Stimulated activated CD8-positive, alpha-beta memory T cell treated with anti-CD3 and anti-CD28 coated beads, Interleukin-12 subunit alpha, Interleukin-12 subunit beta, amount 100 ng/mL, for 1 hour (primary cell): ENCODE data around the gene COL27A1.

Experiments used
- DNase-seq: peaks from one replicate; pipeline ENCODE4 v3.0.0-alpha.2; 2020; ENCODE audit warnings: low read depth

Gene COL27A1

DNA sequence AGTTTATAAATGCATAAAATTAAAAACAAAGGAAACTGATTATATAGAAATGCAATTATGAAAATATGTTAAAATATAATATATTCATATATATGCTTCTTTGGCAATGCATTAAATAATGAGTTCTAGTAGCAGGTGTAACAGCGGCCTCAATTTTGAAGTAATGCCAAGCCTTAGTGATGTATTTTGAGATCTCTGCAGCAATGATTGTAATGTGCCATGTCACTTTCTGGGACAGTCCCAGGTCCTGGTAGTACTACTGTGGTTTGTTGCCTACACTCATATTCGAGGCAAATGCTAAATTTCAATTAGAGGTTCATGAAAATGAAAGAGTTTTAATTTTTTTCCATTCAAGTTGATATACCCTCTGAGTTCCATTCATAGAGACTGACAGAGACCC lies 91.7 kb downstream of the COL27A1 start:
- no peak for DNase-seq

DNA sequence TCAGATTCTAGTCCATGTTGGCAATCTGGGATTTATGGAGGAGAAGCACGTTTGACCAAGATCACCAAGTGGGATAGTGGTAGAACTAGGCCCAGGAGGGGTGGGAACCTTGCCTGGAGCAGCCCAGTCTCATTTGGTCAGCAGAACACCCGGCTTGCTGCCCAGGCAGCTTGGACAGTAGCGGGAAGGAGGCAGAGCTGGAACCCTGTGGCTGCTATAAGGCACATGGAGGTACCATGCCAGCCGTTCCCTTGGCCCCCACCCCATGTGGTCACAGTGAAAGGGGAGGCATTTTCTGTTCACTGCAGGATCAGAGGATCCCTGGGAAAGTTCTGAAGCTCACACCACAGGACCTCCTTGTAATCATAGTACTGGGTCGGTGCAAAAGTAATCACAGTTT lies 92.2 kb downstream of the COL27A1 start:
- DNase-seq = no peak

DNA sequence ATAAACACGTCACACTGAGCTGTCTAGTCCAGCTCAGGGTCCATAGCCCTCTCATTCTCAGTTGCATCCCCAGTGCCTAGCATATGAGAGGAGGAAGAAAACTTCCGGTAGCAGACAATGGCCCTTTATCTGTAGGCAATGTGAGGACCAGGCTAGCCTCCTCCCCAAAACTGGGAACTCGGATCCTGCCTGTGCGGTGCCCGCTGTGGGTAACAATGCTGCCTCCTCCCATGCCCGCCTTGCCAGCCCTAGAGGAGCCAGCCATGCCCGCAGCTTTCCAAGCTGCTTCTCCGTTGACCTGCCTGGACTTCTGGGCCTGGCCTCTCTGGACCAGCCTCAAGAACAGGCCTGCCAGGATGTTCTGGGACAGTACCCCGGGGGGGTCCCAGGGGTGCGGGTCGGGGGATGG lies 93.0 kb downstream of the COL27A1 start:
- no peak for DNase-seq

- no peak for DNase-seq
Measured at GRCh38 chr9:114249424-114250234, 94.3 kb downstream of the COL27A1 start.

DNA sequence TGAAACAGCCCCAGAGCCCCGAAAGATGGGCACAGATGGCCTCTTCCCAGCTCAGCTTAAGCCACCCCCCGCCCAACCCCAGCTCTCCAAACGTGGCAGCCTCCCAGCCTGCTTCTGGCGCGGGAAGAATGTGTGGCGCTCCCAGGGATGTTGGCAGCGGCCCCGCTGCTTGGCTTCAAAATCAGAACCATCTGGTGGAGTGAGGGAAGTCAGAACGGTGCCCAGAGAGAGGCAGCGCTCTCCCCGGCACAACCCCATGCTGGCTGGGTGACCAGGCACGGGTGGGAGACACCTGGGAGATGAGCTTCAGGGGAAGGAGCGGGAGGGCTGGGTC lies 94.9 kb downstream of the COL27A1 start:
- DNase-seq = no peak

- no peak for DNase-seq
Measured at GRCh38 chr9:114250648-114251047, 95.3 kb downstream of the COL27A1 start.

GRCh38 chr9:114252394-114252793 lies 97.1 kb downstream of the COL27A1 start:
- no peak for DNase-seq

- no peak for DNase-seq
Measured at GRCh38 chr9:114256827-114257328, 101.5 kb downstream of the COL27A1 start.

- DNase-seq = no peak
Measured at GRCh38 chr9:114258218-114258617, 102.9 kb downstream of the COL27A1 start.

DNA sequence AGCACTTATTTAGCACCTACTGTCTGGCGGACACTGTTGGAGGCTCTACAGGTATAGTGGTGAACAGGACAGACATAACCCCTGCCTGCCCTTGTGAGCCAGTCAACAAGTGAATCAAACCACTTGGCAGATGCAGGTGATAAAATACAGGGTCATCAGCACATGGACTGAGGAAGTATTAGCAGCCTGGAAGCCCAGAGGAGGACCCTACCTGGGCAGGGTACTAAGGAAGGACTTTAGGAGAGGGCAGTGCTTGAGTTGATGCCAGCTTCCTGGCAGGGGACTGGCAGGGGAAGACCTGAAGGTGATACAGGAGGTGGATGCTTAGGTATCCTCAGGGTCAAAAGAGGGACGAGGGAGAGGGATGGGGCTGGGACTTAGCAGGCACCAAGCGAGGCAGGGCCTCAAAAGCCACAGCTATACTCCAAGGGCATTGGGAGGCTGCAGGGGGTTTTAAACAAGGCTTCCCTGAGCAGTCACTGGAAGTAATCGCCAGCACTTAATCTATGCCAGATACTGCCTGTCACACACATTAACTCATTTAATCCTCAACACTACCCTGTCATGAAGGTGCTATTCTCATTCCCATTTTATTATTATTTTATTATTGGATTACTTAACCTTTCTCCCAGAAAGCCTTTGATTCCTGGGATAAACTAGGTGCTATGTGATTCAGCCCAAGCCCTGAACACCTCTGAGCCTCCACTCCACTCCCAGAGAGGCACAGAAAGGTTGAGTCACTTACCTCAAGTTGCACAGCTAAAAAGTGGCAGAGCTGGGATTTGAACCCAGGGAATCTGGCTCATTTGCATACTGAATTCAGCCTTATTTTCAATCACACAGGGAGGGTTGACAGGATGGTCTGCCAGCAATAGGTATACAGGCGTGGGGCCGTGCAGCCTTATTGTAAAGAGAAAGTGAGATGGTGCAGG lies 103.8 kb downstream of the COL27A1 start:
- DNase-seq = no peak

DNA sequence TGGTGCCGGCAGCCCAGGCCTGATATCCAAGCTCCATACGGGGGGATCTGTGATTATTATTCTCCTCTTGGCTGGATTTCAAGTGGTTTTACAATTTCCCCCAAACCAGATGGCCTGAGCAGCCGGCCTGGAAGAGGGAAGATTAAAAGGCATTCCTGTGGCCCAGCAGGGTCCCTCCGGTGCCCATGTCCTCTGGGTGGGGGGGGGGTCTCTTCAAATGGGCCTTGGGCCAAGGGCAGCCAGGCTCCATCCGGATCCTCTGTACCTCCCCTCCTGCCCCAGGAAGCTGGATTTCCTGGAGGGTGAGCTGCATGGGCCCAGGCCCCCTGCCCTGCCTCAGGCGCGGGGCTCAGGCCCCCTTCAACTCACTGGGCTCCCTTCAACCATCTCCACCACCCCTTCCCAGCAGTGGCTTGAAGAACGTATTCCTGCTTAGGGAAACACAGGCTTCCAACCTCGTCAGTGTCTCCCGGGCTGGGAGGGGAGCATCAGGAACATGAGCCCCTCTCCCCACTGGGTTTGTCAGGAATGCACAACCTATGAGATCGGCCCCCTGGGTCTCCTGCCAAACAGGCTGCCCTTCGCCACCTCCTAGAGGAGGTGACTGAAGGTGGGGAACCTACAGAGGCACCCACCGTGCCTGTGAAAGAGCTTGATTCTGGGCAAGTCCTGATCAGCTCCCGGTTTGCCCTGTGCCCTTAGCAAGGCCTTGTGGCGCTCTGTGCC lies 104.6 kb downstream of the COL27A1 start:
- DNase-seq = no peak

- DNase-seq = no peak
Measured at GRCh38 chr9:114261026-114261425, 105.7 kb downstream of the COL27A1 start.

- DNase-seq = no peak
Measured at GRCh38 chr9:114261987-114262386, 106.7 kb downstream of the COL27A1 start.

DNA sequence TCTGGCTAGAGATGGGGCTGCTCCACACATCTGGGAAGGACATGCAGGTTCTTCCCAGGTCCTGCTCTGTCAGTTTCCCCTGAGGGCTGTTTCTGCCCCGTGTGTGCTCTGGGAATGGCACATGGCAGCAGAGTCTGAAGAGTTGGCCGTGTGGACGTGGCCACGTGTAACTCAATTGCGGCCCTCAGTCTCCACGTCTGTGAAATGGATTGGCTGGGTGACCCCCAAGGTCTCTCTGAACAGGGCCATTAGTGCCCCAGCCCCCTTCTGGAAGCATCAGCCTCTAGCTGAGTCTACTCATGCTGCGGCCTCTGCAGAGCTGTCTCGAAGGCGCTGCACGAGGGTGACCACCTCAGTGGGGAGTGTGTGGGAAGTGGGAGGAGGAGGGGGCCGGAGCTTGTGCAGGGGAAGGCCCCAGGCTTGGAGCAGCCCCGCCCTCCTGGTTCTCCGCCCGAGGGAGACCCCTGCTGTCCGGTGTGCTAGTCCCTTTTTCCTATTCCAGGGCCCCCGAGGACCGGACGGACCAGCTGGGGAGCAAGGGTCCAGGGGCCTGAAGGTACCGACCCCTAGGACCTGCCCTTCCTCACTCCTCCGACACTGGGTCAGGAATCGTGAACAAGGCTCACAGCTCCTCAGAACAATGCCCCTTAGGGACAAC lies 108.6 kb downstream of the COL27A1 start:
- no peak for DNase-seq

DNA sequence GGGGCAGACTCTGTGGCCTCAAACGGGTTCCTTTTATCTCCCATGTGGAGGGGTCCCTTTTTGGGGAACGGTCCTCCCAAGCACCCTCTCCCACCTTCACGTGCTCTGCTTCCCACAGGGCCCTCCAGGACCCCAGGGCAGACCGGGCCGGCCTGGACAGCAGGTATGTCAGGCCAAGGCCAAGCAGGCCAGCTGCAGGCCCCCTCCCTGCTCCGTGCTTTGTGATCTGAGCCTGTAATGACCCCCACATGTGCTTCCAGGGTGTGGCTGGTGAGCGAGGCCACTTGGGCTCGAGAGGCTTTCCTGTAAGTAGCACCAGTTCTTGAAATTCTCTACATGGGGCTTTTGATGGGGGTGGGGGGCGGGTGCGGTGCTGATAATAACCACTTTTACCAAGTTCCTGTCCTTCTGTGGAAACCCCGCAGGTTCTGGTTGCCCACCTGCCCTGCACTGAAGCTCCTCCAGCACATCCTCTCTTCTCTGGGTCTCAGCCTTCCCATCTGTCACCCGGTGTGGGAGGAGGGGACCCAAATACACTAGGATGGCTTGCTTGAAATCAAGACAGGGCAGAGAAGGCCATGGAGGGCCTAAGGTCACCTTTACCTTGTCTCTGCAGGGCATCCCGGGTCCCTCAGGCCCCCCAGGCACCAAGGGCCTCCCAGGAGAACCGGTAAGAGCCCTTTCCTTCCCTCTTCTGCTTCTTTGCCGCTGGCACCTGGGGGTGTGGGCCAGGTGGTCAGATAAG lies 109.6 kb downstream of the COL27A1 start:
- DNase-seq = no peak

GRCh38 chr9:114266969-114267368 lies 111.6 kb downstream of the COL27A1 start:
- DNase-seq = no peak

- no peak for DNase-seq
Measured at GRCh38 chr9:114269023-114269422, 113.7 kb downstream of the COL27A1 start.

DNA sequence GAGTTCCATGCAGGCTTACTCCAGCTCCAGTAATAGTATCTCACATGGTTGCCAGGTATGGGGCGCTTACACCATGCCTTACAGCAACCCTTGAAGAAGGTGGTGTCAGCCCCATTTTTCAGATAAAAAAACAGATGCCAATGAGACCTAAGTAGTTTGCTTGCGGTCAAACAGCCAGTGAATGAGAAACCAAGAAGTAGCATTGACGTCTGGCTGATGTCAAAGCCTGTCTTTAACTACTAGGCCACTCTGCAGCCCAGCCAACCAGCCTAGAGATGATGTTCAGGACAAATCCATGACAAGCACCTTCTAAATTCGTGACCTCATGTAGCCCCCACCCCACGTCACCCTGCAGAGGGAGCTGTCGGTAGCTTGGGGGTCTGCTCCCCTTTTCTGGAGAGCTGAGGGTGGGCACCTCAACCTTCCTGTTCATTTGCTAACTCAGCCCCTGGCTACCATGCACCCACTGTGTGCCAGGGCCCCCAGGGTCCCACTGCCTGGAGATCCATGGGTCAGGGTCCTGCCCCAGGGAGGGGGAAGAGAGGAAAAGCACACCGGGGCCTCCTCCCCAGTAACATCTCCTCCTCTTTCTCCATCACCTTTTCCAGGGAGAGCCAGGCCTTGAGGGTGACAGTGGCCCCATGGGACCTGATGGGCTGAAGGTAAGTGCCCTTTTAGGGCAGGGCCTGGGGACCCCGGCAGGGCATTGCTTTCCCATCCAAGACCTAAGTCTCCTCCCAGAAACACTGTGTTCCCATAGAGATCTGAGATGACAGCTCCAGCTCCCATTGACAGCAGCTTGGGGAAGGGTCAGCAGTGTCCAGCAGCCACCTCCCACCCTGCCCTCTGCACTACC lies 115.0 kb downstream of the COL27A1 start:
- DNase-seq = no peak

DNA sequence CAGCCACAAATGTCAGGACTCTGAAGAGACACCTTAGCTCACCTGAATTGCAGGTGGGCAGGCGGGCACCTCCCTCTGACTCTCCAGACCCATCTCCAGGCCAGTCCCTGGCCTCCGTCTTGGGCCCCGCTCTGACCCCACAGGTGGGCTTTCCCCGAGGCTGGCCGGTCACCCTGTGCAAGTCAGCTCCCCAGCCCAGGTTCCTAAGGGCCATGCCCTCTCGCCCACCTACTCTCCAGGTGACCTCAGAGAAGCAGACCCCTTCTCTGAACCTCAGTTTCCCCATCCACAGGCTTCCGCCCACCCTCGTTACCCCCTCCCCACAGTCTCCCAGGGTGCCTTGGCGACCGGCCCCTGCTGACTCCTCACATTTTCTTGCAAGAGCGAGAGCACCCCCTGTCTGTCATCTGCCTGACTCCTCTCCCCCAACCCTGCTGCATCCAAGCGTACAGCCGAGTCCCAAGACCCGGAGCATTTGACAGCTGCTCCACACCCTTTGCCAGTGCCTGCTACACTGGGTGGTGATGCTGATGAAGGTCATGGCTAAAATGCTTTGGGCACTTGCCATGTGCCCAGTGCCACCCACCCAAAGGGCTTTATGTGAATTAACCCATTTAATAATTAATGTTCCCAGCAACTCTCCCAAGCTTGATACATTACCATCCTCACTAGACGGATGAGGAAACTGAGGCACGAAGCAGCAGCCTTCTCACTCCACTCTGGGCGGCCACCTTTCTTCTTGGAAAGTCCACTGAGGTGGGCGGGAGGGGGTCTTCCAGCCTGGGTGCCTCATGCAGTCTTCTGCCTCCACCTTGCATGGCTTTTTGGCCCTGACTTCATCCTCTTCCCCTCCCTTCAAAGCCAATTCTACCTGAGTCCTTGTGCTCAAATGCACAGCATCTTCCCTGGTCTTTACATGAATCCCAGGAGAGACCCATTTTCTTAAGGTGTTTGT lies 116.5 kb downstream of the COL27A1 start:
- no peak for DNase-seq
